Left renal cortex interstitium (tissue), 4 donors: Measurements from ENCODE around the gene AASDH. TPM values are rescaled to one million over a fixed set of nuclear protein-coding genes. Genes with fewer than 3 reads are reported as not detected.
"Not testable (repeated sequence)": the region's sequence is repeated elsewhere in the genome, so short reads cannot be mapped to it uniquely, and the experiment has no call there.

Experiments used
- DNase-seq, 4 donors: peaks; one replicate each; pipeline ENCODE4 v3.0.0-alpha.2; 2013; ENCODE audit warnings: low read depth in 4 of 4, low spot score in 2 of 4, missing footprints in 1 of 4
- polyA plus RNA-seq, 4 donors: library from polyadenylated mRNA; unstranded; fragments of 120-200 nt; gene quantifications; one replicate each; pipeline ENCODE4 v1.2.1, GENCODE V29; 2013; ENCODE audit not compliant: insufficient read length in 4 of 4

Gene AASDH
- polyA plus RNA-seq, 4 donors, result 18.8 to 28.8 (median 25.3) TPM

- no peak for DNase-seq
These were observed 18.9 kb upstream of the AASDH start for GRCh38 chr4:56406151-56406550.

DNA sequence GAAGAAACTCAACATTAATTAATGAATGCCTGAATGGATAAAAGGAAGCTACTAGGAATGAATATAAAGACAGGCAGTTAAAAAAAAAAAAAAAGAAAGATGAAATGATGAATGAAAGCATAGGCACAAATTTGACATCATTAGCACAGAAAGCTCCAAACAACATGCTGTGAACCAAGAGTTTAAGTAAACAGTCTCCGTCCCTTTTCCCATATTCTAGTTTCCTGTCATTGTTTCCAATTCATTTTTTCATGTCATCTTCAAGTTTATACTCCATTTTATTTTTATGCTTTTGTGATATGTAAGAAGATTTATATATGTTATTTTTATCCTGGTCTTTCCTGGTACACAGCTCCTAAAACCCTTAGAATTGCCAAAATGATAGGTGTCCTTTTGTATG, 17.7 kb upstream of the AASDH start:
- DNase-seq, result no peak

- no peak for DNase-seq
These were observed 13.3 kb upstream of the AASDH start for GRCh38 chr4:56400560-56400959.

- DNase-seq, result no peak
These were observed 4.0 kb upstream of the AASDH start for GRCh38 chr4:56391270-56391669.

- no peak for DNase-seq
These were observed 2.3 kb upstream of the AASDH start for GRCh38 chr4:56389558-56389957.

GRCh38 chr4:56388306-56388705, 1.0 kb upstream of the AASDH start:
- no peak for DNase-seq

- DNase-seq, result no peak
These were observed 1.2 kb downstream of the AASDH start for GRCh38 chr4:56386091-56386490.

DNA sequence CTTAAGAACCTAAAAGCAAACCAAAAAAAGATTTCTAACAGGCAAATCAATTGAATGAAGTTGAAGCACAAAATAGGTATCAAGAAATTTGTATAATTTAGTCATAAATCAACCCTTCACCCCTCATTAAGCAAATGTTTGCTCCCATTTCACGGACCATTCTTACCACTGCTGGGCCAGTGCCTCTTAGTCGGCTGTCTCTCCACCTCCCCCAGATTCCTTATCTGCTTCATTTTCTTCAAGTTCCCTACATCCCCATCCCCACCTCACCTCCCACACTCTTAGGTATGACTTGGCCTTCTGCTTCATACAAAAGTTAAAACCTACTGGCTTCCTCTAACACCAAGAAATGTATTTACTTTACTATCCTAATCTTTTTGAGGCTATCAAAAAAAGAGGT, 11.8 kb downstream of the AASDH start:
- DNase-seq, result no peak

DNA sequence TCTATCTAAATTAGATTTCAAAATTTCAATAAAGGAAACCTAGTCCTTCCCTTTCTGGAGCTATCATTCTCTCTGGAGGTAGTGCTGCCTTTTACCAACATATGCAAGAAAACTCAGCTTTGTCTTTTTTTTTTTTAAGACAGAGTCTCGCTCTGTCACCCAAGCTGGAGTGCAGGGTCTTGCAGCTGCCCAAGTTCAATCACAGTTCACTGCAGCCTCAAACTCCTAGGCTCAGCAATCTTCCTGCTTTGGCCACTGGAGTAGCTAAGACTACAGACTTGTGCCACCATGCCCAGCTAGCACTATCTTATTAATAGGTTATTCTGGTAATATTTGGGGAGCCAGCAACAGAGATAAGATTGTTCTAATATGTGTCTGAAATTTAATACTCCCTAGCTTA, 12.3 kb downstream of the AASDH start:
- DNase-seq, result no peak

- DNase-seq, result no peak
These were observed 14.5 kb downstream of the AASDH start for GRCh38 chr4:56372774-56373173.

GRCh38 chr4:56371426-56372220, 15.7 kb downstream of the AASDH start:
- no peak for DNase-seq

- no peak for DNase-seq
These were observed 16.9 kb downstream of the AASDH start for GRCh38 chr4:56370377-56370776.

DNA sequence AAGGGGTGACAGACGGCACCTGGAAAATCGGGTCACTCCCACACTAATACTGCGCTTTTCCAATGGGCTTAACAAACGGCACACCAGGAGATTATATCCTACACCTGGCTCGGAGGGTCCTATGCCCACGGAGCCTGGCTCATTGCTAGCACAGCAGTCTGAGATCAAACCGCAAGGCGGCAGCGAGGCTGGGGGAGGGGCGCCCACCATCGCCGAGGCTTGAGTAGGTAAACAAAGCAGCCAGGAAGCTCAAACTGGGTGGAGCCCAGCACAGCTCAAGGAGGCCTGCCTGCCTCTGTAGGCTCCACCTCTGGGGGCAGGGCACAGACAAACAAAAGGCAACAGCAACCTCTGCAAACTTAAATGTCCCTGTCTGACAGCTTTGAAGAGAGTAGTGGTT, 24.3 kb downstream of the AASDH start:
- DNase-seq, result not testable (repeated sequence)

DNA sequence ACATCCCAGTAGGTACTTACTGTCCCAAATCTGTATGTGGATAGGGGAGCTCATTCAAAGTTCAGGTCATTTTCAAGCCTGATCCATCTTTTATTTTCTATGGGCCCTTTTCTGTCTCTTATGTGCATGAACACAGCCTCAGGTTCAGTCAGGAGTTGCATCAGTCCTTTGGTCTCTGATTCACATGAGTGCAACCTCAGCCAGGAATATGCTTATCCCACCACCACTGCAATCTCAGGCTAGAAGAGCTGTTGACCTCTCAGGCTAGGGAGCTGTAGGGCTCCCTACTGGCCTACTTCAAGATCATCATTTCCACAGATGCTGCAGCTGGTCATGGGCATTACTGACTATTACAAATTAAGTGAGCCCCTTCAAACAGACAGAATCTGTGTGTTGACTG, 27.2 kb downstream of the AASDH start:
- no peak for DNase-seq

GRCh38 chr4:56356650-56357049, 30.6 kb downstream of the AASDH start:
- DNase-seq, result no peak

DNA sequence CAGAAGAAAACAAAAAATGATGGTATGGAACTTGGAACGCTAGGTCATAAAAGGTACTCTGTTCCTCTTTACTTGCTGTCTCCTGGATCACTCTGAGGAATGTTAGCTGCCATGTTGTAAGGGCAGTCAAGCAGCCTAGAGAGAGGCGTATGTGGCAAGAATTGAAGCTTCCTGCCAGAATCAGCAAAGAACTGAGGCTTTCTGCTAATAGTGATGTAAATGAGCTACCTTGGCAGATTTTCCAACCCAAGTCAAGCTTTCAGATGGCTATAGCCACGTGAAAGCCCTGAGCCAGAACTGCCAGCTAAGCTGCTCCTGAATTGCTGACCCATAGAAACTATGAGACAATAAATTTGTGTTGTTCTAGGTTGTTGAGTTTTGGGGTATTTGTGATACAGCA, 38.7 kb downstream of the AASDH start:
- no peak for DNase-seq

- DNase-seq, result no peak
These were observed 41.8 kb downstream of the AASDH start for GRCh38 chr4:56345458-56345857.

DNA sequence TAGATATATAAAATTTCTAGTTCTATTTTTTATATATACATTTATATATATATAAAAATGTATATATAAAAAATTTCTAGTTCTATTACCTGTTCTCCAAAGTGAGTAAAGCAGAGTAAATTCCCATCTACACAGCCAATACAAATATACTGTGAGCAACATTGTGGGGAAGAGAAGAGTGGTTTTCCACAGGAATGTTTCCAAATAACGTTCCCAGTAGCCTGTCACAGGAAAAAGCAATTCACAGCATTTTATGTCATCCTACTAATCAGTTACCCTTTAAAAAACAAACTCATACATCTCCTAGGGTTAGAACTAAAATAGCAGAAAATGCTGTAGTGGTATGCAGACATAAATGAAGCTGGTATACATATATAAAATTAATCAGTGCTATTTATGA, 44.5 kb downstream of the AASDH start:
- no peak for DNase-seq

GRCh38 chr4:56330691-56331090, 56.6 kb downstream of the AASDH start:
- DNase-seq, result no peak

DNA sequence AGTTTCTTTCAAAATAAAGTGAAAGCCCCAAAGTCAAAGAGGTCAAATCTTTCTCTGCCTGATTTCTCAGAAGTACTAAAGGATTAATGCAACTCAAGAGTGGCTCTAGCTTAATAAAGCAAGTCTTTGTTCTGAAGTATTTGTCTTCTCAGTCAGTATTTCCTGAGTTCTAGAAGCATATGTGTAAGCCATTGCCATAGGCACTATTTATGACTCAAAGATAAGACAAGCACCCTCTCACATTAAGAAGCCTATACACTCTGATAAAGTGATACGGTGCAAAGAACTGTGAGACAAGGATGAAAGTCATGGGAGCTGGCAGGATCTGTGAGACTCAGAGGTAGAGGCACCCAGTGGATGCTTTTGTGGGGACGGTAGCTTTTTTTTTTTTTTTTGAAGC, 60.9 kb downstream of the AASDH start:
- no peak for DNase-seq

DNA sequence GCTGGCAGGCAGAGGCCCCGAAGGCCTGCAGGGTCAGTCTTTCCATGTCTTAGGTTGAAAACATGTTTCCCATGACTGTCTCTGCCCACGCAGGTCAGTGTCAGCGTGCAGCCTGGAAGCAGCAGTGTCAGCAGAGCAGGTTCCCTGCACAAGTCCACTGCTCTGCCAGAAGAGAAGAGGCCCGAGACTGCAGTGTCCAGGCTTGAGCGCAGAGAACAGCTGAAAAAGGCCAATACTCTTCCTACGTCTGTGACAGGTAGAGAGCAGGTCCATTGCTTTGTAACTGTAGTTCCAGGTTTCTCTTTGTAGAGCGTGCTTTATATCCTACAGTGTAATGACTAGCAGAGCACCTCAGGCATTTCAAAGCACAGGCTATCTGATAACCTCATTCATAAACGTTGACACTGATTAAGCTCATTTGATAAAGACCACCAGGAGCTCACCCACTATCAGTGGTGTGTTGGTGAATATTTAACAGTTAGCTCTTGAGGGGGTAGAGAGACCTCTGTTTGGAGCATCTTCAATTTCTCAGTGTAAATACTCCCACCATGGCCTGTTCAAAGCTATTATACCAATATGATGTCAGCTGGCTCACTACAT, 63.2 kb downstream of the AASDH start:
- DNase-seq, result no peak

DNA sequence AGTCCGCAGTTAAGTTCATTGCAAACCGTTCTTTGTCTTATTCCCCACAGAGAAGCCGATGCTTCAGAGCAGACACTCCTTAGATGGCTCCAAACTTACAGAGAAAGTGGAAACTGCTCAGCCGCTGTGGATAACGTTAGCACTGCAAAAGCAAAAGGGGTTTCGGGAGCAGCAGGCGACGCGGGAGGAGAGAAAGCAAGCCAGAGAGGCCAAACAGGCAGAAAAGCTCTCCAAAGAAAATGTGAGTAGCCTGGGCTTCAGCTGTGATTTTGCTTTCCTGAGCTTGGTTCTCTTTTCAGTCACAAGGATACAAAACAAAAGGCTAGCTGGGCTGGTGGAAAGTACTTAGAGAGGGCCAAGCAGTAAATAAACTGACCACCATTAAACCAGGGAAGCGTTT, 64.0 kb downstream of the AASDH start:
- no peak for DNase-seq

GRCh38 chr4:56321251-56321650, 66.0 kb downstream of the AASDH start:
- DNase-seq, result no peak
